T-helper 17 cell (primary cell): ENCODE data around the gene AEN. TPM values are rescaled to one million over a fixed set of nuclear protein-coding genes. Genes with fewer than 3 reads are reported as not detected.
A peak's percentile ranks its signal among the peaks of the same experiment; 100 is the strongest.

Experiments used
- ATAC-seq: fragments of 150-1000 bp; cut with Tn5 transposase; 2 replicates; pipeline ENCODE4 v1.10.0; 2021; ENCODE audit warnings: mild to moderate bottlenecking, moderate library complexity
- DNase-seq, 3 donors: peaks; one replicate each; pipeline versions ENCODE4 v3.0.0 to v3.0.0-alpha.2; 2020 to 2021
- H3K9me3 ChIP-seq: one replicate; pipeline ENCODE4 v1.7.0; 2013; ENCODE audit warnings: low read length, mild to moderate bottlenecking; ENCODE audit not compliant: control insufficient read depth, poor library complexity, severe bottlenecking
- H3K27ac Mint-ChIP-seq: one replicate; pipeline ENCODE4 v1.8.0; 2022; ENCODE audit warnings: mild to moderate bottlenecking, moderate library complexity, mixed read lengths
- H3K27me3 Mint-ChIP-seq: one replicate; pipeline ENCODE4 v1.8.0; 2022; ENCODE audit warnings: mixed read lengths
- H3K36me3 Mint-ChIP-seq: one replicate; pipeline ENCODE4 v1.8.0; 2022; ENCODE audit warnings: low read depth, mixed read lengths
- H3K4me1 Mint-ChIP-seq: one replicate; pipeline ENCODE4 v1.8.0; 2022; ENCODE audit warnings: mild to moderate bottlenecking, mixed read lengths
- H3K4me3 Mint-ChIP-seq: one replicate; pipeline ENCODE4 v1.8.0; 2022; ENCODE audit warnings: mild to moderate bottlenecking, moderate library complexity, mixed read lengths
- total RNA-seq, 4 donors: library from RNA in 2 of 4; stranded (reverse) in 2 of 4; gene quantifications; one replicate each; pipeline ENCODE4 v1.2.3 and lab custom pipeline; 2022 to 2026

AEN gene
- total RNA-seq, 2 donors from 2014 or later = 32.2 to 41.0 TPM

GRCh38 chr15:88618686-88619085, 2.5 kb upstream of the AEN start:
- H3K27me3 Mint-ChIP-seq = peaks cover 19% of the 10 kb centered on the region
- H3K4me3 Mint-ChIP-seq = no peak overlapping the region
- peaks cover 26% of the 10 kb centered on the region for H3K4me1 Mint-ChIP-seq

GRCh38 chr15:88619796-88620195, 1.3 kb upstream of the AEN start:
- H3K9me3 ChIP-seq = no peaks in the 10 kb centered on the region

More at GRCh38 chr15:88618686-88619085, 2.5 kb upstream of the AEN start:
- no peak overlapping the region for H3K27ac Mint-ChIP-seq
- no peaks in the 10 kb centered on the region for H3K9me3 ChIP-seq
- no peak for DNase-seq
- no peak for ATAC-seq
- H3K36me3 Mint-ChIP-seq = peaks cover 5% of the 10 kb centered on the region

GRCh38 chr15:88621789-88622604, 857 bp downstream of the AEN start:
- peaks cover 43% of the 10 kb centered on the region for H3K4me1 Mint-ChIP-seq
- no peaks in the 10 kb centered on the region for H3K9me3 ChIP-seq
- peaks cover 5% of the 10 kb centered on the region for H3K36me3 Mint-ChIP-seq
- ATAC-seq = peak; percentile 59
- H3K27ac Mint-ChIP-seq = peak overlapping the region; percentile 97
- peak in 1 of 3 donors; percentile 35 for DNase-seq
- peaks cover 7% of the 10 kb centered on the region for H3K27me3 Mint-ChIP-seq
- H3K4me3 Mint-ChIP-seq = peak overlapping the region; percentile 96

More at GRCh38 chr15:88619796-88620195, 1.3 kb upstream of the AEN start:
- ATAC-seq (no peak), DNase-seq (no peak)
- no peak overlapping the region for H3K4me3 Mint-ChIP-seq
- peaks cover 5% of the 10 kb centered on the region for H3K36me3 Mint-ChIP-seq
- peaks cover 37% of the 10 kb centered on the region for H3K4me1 Mint-ChIP-seq
- peaks cover 14% of the 10 kb centered on the region for H3K27me3 Mint-ChIP-seq
- H3K27ac Mint-ChIP-seq = no peak overlapping the region

- H3K4me1 Mint-ChIP-seq = peaks cover 49% of the 10 kb centered on the region
Measured at GRCh38 chr15:88622605-88622975, 1.4 kb downstream of the AEN start.

GRCh38 chr15:88623061-88623460, 1.9 kb downstream of the AEN start:
- peak overlapping the region; percentile 97 for H3K27ac Mint-ChIP-seq
- peaks cover 5% of the 10 kb centered on the region for H3K36me3 Mint-ChIP-seq
- ATAC-seq (no peak), DNase-seq (no peak)
- H3K4me3 Mint-ChIP-seq = peak overlapping the region; percentile 96
- H3K4me1 Mint-ChIP-seq = peaks cover 52% of the 10 kb centered on the region
- no peaks in the 10 kb centered on the region for H3K9me3 ChIP-seq
- H3K27me3 Mint-ChIP-seq = peaks cover 7% of the 10 kb centered on the region

More at GRCh38 chr15:88622605-88622975, 1.4 kb downstream of the AEN start:
- peak overlapping the region; percentile 96 for H3K4me3 Mint-ChIP-seq
- DNase-seq (no peak), ATAC-seq (no peak)
- peak overlapping the region; percentile 97 for H3K27ac Mint-ChIP-seq
- no peaks in the 10 kb centered on the region for H3K9me3 ChIP-seq
- peaks cover 5% of the 10 kb centered on the region for H3K36me3 Mint-ChIP-seq
- H3K27me3 Mint-ChIP-seq = peaks cover 7% of the 10 kb centered on the region

- H3K9me3 ChIP-seq = no peaks in the 10 kb centered on the region
- Mint-ChIP-seq H3K27ac (peak overlapping the region; percentile 97), H3K4me1 (peaks cover 55% of the 10 kb centered on the region), H3K36me3 (peaks cover 5% of the 10 kb centered on the region), H3K4me3 (peak overlapping the region; percentile 96), H3K27me3 (peaks cover 7% of the 10 kb centered on the region)
- ATAC-seq = no peak
- no peak for DNase-seq
Measured at GRCh38 chr15:88623632-88624031, 2.5 kb downstream of the AEN start.

GRCh38 chr15:88624156-88624970, 3.2 kb downstream of the AEN start:
- Mint-ChIP-seq H3K4me1 (peaks cover 61% of the 10 kb centered on the region), H3K4me3 (peak overlapping the region; percentile 96), H3K36me3 (peaks cover 6% of the 10 kb centered on the region), H3K27ac (peak overlapping the region; percentile 97), H3K27me3 (peaks cover 7% of the 10 kb centered on the region)
- ATAC-seq (peak; percentile 47), DNase-seq (peak in 1 of 3 donors; percentile 32)
- H3K9me3 ChIP-seq = no peaks in the 10 kb centered on the region

GRCh38 chr15:88624971-88625490, 3.9 kb downstream of the AEN start:
- DNase-seq (no peak), ATAC-seq (no peak)
- peaks cover 1% of the 10 kb centered on the region for H3K27me3 Mint-ChIP-seq
- peak overlapping the region; percentile 96 for H3K4me3 Mint-ChIP-seq
- peaks cover 5% of the 10 kb centered on the region for H3K36me3 Mint-ChIP-seq
- peak overlapping the region; percentile 97 for H3K27ac Mint-ChIP-seq
- peaks cover 68% of the 10 kb centered on the region for H3K4me1 Mint-ChIP-seq
- H3K9me3 ChIP-seq = no peaks in the 10 kb centered on the region

GRCh38 chr15:88625943-88626741, 5.0 kb downstream of the AEN start:
- Mint-ChIP-seq H3K4me1 (peaks cover 71% of the 10 kb centered on the region), H3K27me3 (no peaks in the 10 kb centered on the region), H3K4me3 (peak overlapping the region; percentile 33), H3K27ac (peak overlapping the region; percentile 100), H3K36me3 (peaks cover 5% of the 10 kb centered on the region)
- no peak for ATAC-seq
- H3K9me3 ChIP-seq = no peaks in the 10 kb centered on the region
- no peak for DNase-seq

GRCh38 chr15:88627463-88627862, 6.3 kb downstream of the AEN start:
- Mint-ChIP-seq H3K4me1 (peaks cover 70% of the 10 kb centered on the region), H3K36me3 (peaks cover 5% of the 10 kb centered on the region), H3K4me3 (peak overlapping the region; percentile 71), H3K27me3 (no peaks in the 10 kb centered on the region), H3K27ac (peak overlapping the region; percentile 100)
- DNase-seq = peak; percentile 34 to 62 (median 51)
- ATAC-seq = peak; percentile 87
- H3K9me3 ChIP-seq = no peaks in the 10 kb centered on the region

GRCh38 chr15:88628018-88628654, 7.0 kb downstream of the AEN start:
- no peak for DNase-seq
- Mint-ChIP-seq H3K4me3 (peak overlapping the region; percentile 74), H3K27ac (peak overlapping the region; percentile 100), H3K4me1 (peaks cover 67% of the 10 kb centered on the region), H3K27me3 (no peaks in the 10 kb centered on the region), H3K36me3 (peaks cover 5% of the 10 kb centered on the region)
- no peak for ATAC-seq
- H3K9me3 ChIP-seq = no peaks in the 10 kb centered on the region

- H3K27ac Mint-ChIP-seq = peak overlapping the region; percentile 100
- peaks cover 5% of the 10 kb centered on the region for H3K36me3 Mint-ChIP-seq
- ATAC-seq (no peak), DNase-seq (no peak)
- no peaks in the 10 kb centered on the region for H3K27me3 Mint-ChIP-seq
- no peaks in the 10 kb centered on the region for H3K9me3 ChIP-seq
- peak overlapping the region; percentile 82 for H3K4me3 Mint-ChIP-seq
- H3K4me1 Mint-ChIP-seq = peaks cover 61% of the 10 kb centered on the region
Measured at GRCh38 chr15:88629071-88629470, 7.9 kb downstream of the AEN start.
